Breast epithelium (tissue), 4 donors: ENCODE results near the gene MTA1. TPM values are rescaled to one million over a fixed set of nuclear protein-coding genes. Genes with fewer than 3 reads are reported as not detected.

Experiments used
- DNase-seq, 2 donors: peaks; one replicate each; pipeline ENCODE4 v3.0.0-alpha.2; 2019; ENCODE audit warnings: low spot score in 2 of 2
- H3K27ac ChIP-seq, 2 donors: fragments of 200-600 bp; sonication (generic) in 1 of 2; one replicate each; pipeline ENCODE4 v1.5.1; 2016 to 2019; ENCODE audit warnings: mild to moderate bottlenecking in 1 of 2
- H3K27me3 ChIP-seq, 2 donors: fragments of 200-600 bp; sonication (generic) in 1 of 2; one replicate each; pipeline versions ENCODE4 v1.5.1 to v1.6.0; 2017 to 2019; ENCODE audit warnings: control low read depth in 1 of 2, mild to moderate bottlenecking in 1 of 2
- H3K36me3 ChIP-seq: fragments of 200-600 bp; one replicate; pipeline ENCODE4 v1.5.1; 2019
- H3K4me1 ChIP-seq, 2 donors: fragments of 200-600 bp; sonication (generic); one replicate each; pipeline ENCODE4 v1.5.1; 2016 to 2019; ENCODE audit warnings: control low read depth in 1 of 2
- H3K4me3 ChIP-seq, 3 donors: fragments of 200-600 bp; sonication (generic); 1 replicate in 2 of 3; 2 replicates in 1 of 3; pipeline ENCODE4 v1.5.1; 2016 to 2019; ENCODE audit warnings: mild to moderate bottlenecking in 3 of 3, moderate library complexity in 2 of 3
- H3K9me3 ChIP-seq, 2 donors: fragments of 200-600 bp; sonication (generic) in 1 of 2; one replicate each; pipeline ENCODE4 v1.5.1; 2016 to 2019; ENCODE audit warnings: control low read depth in 1 of 2
- POLR2A ChIP-seq: fragments of 450-650 bp; IDR thresholded peaks from one replicate; pipeline ENCODE4 v1.6.1; 2016; ENCODE audit warnings: antibody characterized with exemption, mild to moderate bottlenecking, moderate library complexity
- POLR2AphosphoS5 ChIP-seq, 3 donors: sonication (generic); formaldehyde crosslinking; IDR thresholded peaks; one replicate each; pipeline ENCODE4 v1.6.1; 2017; ENCODE audit warnings: antibody characterized with exemption in 3 of 3
- intact Hi-C: fragments of 100-400 bp; cut with DNase I; formaldehyde crosslinking; loops from one replicate; pipeline ENCODE4 v1.15.1; 2023; ENCODE audit warnings: low total_unique reads
- total RNA-seq, 3 donors: library from RNA; depleted of rRNA; stranded (reverse); fragments of >200 nt; gene quantifications; one replicate each; pipeline ENCODE4 v1.1.0, GENCODE V29; 2016
- TF ChIP-seq, protein P1 (sequence below), 3 donors: fragments of 450-650 bp; IDR thresholded peaks; one replicate each; pipeline ENCODE4 v1.5.1; 2016 to 2017; ENCODE audit warnings: antibody characterized with exemption in 3 of 3, mild to moderate bottlenecking in 3 of 3, moderate library complexity in 3 of 3

The MTA1 gene
- total RNA-seq, 3 donors from 2014 or later = 50.7 to 70.1 (median 68.8) TPM

- H3K36me3 ChIP-seq = no peaks in the 10 kb centered on the region
- DNase-seq = no peak
These were observed 22.2 kb upstream of the MTA1 start for GRCh38 chr14:105397350-105397931.

DNA sequence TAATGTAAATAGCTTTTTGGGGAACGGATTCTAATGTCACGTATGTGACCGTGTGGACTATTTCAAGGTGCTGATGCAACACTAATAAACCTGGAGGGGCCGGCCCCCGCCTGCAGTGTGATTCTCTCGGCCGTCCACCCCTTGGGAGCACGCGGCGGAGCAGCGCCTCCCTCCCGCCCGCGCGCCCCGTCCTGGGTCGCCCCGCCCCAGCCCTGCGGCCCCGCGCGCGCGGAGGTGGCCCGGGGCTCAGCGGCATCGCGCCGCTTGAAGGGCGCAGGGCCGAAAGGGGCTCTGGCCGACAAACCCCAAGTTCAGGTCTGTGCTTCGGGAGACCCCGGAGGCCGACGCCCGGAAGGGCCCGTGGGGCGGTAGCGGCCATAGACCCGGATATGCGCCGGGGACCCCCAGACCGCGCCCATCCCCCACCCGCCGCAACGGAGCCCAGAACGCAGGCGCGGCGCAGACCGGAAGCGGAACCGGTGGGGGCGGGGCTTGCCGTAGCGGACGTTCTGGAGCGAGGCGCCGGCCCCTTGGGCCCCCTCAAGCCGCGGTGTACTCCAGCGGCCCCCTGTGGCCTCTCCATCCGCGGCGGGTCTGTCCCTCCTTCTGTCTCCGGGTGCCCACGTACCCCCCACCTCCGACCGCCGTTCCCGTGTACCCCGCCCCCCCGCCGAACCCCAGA is 21.4 kb upstream of the MTA1 start, which contains the start of gene TEX22:
Gene TEX22, plus strand, starts transcription at position 495 of the 682 bp plus-strand sequence. CDS start 803 bp downstream, outside the sequence.
- Histone ChIP-seq H3K4me3 (peak within 1 kb of the TSS; percentile 86 to 99 (median 88)), H3K27ac (peak within 1 kb of the TSS; percentile 89 to 90), H3K9me3 (peaks cover 0 to 5% of the 10 kb centered on the region in 2 donors), H3K27me3 (no peaks in the 10 kb centered on the region), H3K4me1 (peaks cover 0 to 4% of the 10 kb centered on the region in 2 donors), H3K36me3 (no peaks in the 10 kb centered on the region)
- TF ChIP-seq POLR2AphosphoS5 (IDR thresholded peaks at IDR 0.05) = peak; percentile 57 to 76 (median 70)
- TF ChIP-seq, protein P1, sequence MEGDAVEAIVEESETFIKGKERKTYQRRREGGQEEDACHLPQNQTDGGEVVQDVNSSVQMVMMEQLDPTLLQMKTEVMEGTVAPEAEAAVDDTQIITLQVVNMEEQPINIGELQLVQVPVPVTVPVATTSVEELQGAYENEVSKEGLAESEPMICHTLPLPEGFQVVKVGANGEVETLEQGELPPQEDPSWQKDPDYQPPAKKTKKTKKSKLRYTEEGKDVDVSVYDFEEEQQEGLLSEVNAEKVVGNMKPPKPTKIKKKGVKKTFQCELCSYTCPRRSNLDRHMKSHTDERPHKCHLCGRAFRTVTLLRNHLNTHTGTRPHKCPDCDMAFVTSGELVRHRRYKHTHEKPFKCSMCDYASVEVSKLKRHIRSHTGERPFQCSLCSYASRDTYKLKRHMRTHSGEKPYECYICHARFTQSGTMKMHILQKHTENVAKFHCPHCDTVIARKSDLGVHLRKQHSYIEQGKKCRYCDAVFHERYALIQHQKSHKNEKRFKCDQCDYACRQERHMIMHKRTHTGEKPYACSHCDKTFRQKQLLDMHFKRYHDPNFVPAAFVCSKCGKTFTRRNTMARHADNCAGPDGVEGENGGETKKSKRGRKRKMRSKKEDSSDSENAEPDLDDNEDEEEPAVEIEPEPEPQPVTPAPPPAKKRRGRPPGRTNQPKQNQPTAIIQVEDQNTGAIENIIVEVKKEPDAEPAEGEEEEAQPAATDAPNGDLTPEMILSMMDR (IDR thresholded peaks at IDR 0.05) = no peak
- TF ChIP-seq POLR2A = peak; percentile 63
- intact Hi-C loops = no loop called here
- peak; percentile 69 to 85 for DNase-seq

More at GRCh38 chr14:105397350-105397931, 22.2 kb upstream of the MTA1 start:
- H3K27ac ChIP-seq = peak overlapping the region; percentile 89 to 90
- H3K27me3 ChIP-seq = no peaks in the 10 kb centered on the region
- intact Hi-C loops = no loop called here
- TF ChIP-seq POLR2AphosphoS5 (IDR thresholded peaks at IDR 0.05) (no peak), POLR2A (no peak)
- TF ChIP-seq, protein P1 (IDR thresholded peaks at IDR 0.05) = no peak
- H3K9me3 ChIP-seq = peaks cover 0 to 5% of the 10 kb centered on the region in 2 donors
- H3K4me3 ChIP-seq = peak overlapping the region; percentile 86 to 99 (median 88)
- H3K4me1 ChIP-seq = peaks cover 0 to 4% of the 10 kb centered on the region in 2 donors

DNA sequence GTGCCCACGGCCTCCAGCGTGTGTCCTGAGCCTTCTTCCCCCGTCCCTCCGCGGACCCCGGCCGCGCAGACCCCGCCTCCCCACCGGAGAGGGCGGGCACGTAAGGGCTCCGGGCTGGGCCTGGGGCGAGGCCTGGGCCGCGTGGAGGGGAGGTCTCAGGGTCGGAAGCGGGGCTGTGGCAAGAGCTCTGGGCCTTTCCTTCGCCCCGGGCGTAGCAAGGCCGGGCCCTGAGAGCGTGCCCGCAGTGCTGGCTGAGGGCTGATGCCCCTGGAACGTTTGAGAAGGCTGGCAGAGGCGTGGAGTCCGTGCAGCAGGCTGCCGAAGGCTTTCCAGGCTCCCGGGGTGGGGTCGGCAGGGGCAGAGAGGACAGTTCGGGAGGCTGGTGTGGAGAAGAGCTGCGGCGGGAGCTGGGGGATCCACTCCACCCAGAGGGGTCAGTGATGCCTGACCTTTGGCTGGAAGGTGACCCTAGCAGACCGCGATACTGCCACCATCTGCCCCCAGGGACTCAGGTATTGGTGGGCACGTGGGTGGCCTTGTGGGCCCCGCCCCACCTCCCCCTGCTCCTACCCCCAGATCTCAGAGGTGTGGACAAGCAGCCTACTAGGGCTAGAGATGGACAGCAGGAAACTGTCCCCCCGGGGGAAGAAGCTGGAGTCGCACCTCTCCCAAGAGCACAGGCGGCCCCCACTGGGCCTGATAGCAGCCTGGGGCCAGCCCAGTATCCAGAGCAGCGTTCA is 20.7 kb upstream of the MTA1 start:
- TF ChIP-seq POLR2AphosphoS5 (IDR thresholded peaks at IDR 0.05) (no peak), POLR2A (no peak)
- TF ChIP-seq, protein P1 (IDR thresholded peaks at IDR 0.05) = no peak
- H3K36me3 ChIP-seq = no peaks in the 10 kb centered on the region
- no peaks in the 10 kb centered on the region for H3K27me3 ChIP-seq
- H3K4me3 ChIP-seq = peak overlapping the region; percentile 86 to 99 (median 88)
- DNase-seq = no peak
- H3K4me1 ChIP-seq = peaks cover 0 to 4% of the 10 kb centered on the region in 2 donors
- H3K9me3 ChIP-seq = peaks cover 0 to 5% of the 10 kb centered on the region in 2 donors
- intact Hi-C loops = no loop called here
- H3K27ac ChIP-seq = peak overlapping the region; percentile 89 to 90

- peak overlapping the region; percentile 86 to 99 (median 88) for H3K4me3 ChIP-seq
- H3K4me1 ChIP-seq = peaks cover 0 to 4% of the 10 kb centered on the region in 2 donors
- DNase-seq = no peak
- H3K27me3 ChIP-seq = no peaks in the 10 kb centered on the region
- no peak for TF ChIP-seq POLR2A
- no peak for TF ChIP-seq POLR2AphosphoS5 (IDR thresholded peaks at IDR 0.05)
- TF ChIP-seq, protein P1 (IDR thresholded peaks at IDR 0.05) = no peak
- peaks cover 0 to 5% of the 10 kb centered on the region in 2 donors for H3K9me3 ChIP-seq
- intact Hi-C loops = no loop called here
- H3K36me3 ChIP-seq = no peaks in the 10 kb centered on the region
- no peak overlapping the region for H3K27ac ChIP-seq
These were observed 20.2 kb upstream of the MTA1 start for GRCh38 chr14:105399466-105399775.
